ENCODE data around the gene SPECC1. TPM values are rescaled to one million over a fixed set of nuclear protein-coding genes. Genes with fewer than 3 reads are reported as not detected.

SPECC1 gene
- total and polyA plus RNA-seq, 9 of the 15 experiments (the other 6 are each of a cell fraction or from before 2014, with no cell fraction given) = 2.4 to 19.6 (median 14.7) TPM

- TF ChIP-seq ETS2 (tag; IDR thresholded peaks at IDR 0.05; ENCODE audit: borderline replicate concordance, poor library complexity, severe bottlenecking) = no peak
- no peak for TF ChIP-seq SOX6 (IDR thresholded peaks at IDR 0.05)
- TF ChIP-seq CUX1 (CRISPR knock-in tag; IDR thresholded peaks at IDR 0.05) = no peak
- TF ChIP-seq ZNF324 (CRISPR knock-in tag; IDR thresholded peaks at IDR 0.05) = no peak
- no peak for TF ChIP-seq SUPT5H (IDR thresholded peaks at IDR 0.05)
- no peak for TF ChIP-seq ZSCAN32 (CRISPR knock-in tag; IDR thresholded peaks at IDR 0.05)
These were observed 133.1 kb downstream of the SPECC1 start (continued) for GRCh38 chr17:20142268-20142667.

DNA sequence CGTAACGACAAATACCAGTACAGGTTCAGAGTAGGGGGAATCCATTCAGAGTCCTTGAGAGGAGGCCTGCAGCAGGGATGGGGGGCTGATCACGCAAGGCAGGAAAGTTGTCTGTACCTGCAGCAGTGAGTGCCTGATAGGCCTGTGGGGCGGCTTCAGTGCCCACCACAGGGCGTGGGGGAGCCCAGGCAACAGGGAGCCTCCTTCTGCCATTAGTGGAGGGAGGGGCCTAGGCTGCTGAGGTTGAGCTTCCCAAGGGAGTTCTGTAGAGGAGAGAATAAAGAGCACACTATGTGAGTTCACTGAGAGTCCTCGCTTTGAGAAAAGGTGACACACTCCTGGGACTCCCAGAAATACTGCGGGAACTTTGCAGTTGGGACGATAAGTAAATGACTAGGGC lies 134.6 kb downstream of the SPECC1 start:
- BruUV-seq (replicated peaks) = no TSS peak
- TF ChIP-seq EWSR1 (IDR thresholded peaks at IDR 0.05; ENCODE audit: borderline replicate concordance, low read depth, partially characterized antibody) (no peak), MAFK (IDR thresholded peaks at IDR 0.05; ENCODE audit: low read length) (no peak), BHLHE40 (IDR thresholded peaks at IDR 0.05; ENCODE audit: low read length) (no peak), NBN (IDR thresholded peaks at IDR 0.05; ENCODE audit: low read depth) (no peak), TEAD4 (IDR thresholded peaks at IDR 0.05; ENCODE audit: low read length) (no peak), TEAD4 (CRISPR knock-in tag; IDR thresholded peaks at IDR 0.05; ENCODE audit: borderline replicate concordance) (no peak), MITF (IDR thresholded peaks at IDR 0.05) (no peak), PURB (CRISPR knock-in tag; IDR thresholded peaks at IDR 0.05; ENCODE audit: low read depth) (no peak)
- TF ChIP-seq, protein P1, sequence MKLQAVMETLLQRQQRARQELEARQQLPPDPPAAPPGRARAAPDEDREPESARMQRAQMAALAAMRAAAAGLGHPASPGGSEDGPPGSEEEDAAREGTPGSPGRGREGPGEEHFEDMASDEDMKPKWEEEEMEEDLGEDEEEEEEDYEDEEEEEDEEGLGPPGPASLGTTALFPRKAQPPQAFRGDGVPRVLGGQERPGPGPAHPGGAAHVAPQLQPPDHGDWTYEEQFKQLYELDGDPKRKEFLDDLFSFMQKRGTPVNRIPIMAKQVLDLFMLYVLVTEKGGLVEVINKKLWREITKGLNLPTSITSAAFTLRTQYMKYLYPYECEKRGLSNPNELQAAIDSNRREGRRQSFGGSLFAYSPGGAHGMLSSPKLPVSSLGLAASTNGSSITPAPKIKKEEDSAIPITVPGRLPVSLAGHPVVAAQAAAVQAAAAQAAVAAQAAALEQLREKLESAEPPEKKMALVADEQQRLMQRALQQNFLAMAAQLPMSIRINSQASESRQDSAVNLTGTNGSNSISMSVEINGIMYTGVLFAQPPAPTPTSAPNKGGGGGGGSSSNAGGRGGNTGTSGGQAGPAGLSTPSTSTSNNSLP (IDR thresholded peaks at IDR 0.05; ENCODE audit: borderline replicate concordance, low read depth, low read length) = no peak

More for the DNA sequence above, 134.6 kb downstream of the SPECC1 start:
- H3K4me3 ChIP-seq = no peak overlapping the region
- H3K27ac ChIP-seq (ENCODE audit: extremely low read depth, low read depth, low read length) = no peak overlapping the region
- in situ Hi-C loops (cut with MboI) = no loop called here
- 88% methylated on average over 4 of the region's 8 CpGs for WGBS (ENCODE audit: insufficient coverage, low coverage, missing lambda C conversion rate)
- no peaks in the 10 kb centered on the region for H3K9me1 ChIP-seq (ENCODE audit: control insufficient read depth, insufficient read depth, low read length)
- no peaks in the 10 kb centered on the region for H3K9me3 ChIP-seq (replicated peaks; ENCODE audit: control insufficient read depth, insufficient read depth, low read depth, low read length)
- no peak overlapping the region for H2AFZ ChIP-seq (ENCODE audit: low read depth, low read length)
- H3K4me2 ChIP-seq (ENCODE audit: insufficient read depth, low read length) = no peak overlapping the region
- no peak overlapping the region for H3K9ac ChIP-seq (ENCODE audit: insufficient read depth in 1 of 2, low read depth in 2 of 2, low read length in 2 of 2)
- H3K27me3 ChIP-seq (ENCODE audit: control insufficient read depth in 2 of 2, insufficient read depth in 2 of 2, low read length in 2 of 2) = no peaks in the 10 kb centered on the region
- POLR2A ChIA-PET = no interaction called here
- CTCF ChIA-PET (ENCODE audit: low intra/inter-chr PET ratio) = no interaction called here
- DNase-seq (ENCODE audit: extremely low read depth in 1 of 4, low spot score in 3 of 4) (no peak), FAIRE-seq (no peak), ATAC-seq (no peak)
- intact Hi-C loops (cut with micrococcal nuclease) = no loop called here
- H4K20me1 ChIP-seq (replicated peaks; ENCODE audit: control insufficient read depth, insufficient read depth, low read length) = no peaks in the 10 kb centered on the region
- no peaks in the 10 kb centered on the region for H3K79me2 ChIP-seq (ENCODE audit: control insufficient read depth, insufficient read depth, low read length)
- H3K36me3 ChIP-seq (ENCODE audit: control insufficient read depth, insufficient read depth, low read length) = no peaks in the 10 kb centered on the region
- peaks cover 3 to 10% of the 10 kb centered on the region in 2 experiments; a peak in 4 of 5 replicates for H3K4me1 ChIP-seq (replicated peaks in 1 of 2; ENCODE audit: control insufficient read depth in 2 of 2, insufficient read depth in 2 of 2, low read length in 2 of 2)
